GM21717 (cell line): Measurements from ENCODE around the gene ITGA5.

Experiments
- ATAC-seq: cut with Tn5 transposase; IDR thresholded peaks from one replicate; pipeline ENCODE4 v1.9.1; 2021; ENCODE audit warnings: mild to moderate bottlenecking, moderate library complexity; ENCODE audit not compliant: unreplicated experiment

Gene ITGA5

GRCh38 chr12:54390176-54390667 lies 28.8 kb downstream of the ITGA5 start:
- no peak for ATAC-seq

GRCh38 chr12:54389607-54390175 lies 29.4 kb downstream of the ITGA5 start:
- ATAC-seq = no peak

GRCh38 chr12:54389134-54389508 lies 29.9 kb downstream of the ITGA5 start:
- ATAC-seq = no peak

GRCh38 chr12:54388237-54389133 lies 30.6 kb downstream of the ITGA5 start:
- no peak for ATAC-seq

GRCh38 chr12:54387114-54387467 lies 32.0 kb downstream of the ITGA5 start:
- ATAC-seq = no peak

GRCh38 chr12:54386403-54387113 lies 32.5 kb downstream of the ITGA5 start:
- no peak for ATAC-seq

- ATAC-seq = no peak
Observed at GRCh38 chr12:54385251-54385914, 33.7 kb downstream of the ITGA5 start.

- no peak for ATAC-seq
Observed at GRCh38 chr12:54384591-54385041, 34.5 kb downstream of the ITGA5 start, which contains the start of gene ZNF385A. Gene ZNF385A (minus strand): TSS chr12:54384733. CDS start chr12:54384514, 219 bp downstream.

GRCh38 chr12:54383041-54383609 lies 35.9 kb downstream of the ITGA5 start:
- no peak for ATAC-seq

GRCh38 chr12:54381136-54381535 lies 37.9 kb downstream of the ITGA5 start:
- no peak for ATAC-seq

- peak; percentile 68 for ATAC-seq
Observed at GRCh38 chr12:54379398-54380201, 39.5 kb downstream of the ITGA5 start.

GRCh38 chr12:54378796-54379397 lies 40.2 kb downstream of the ITGA5 start:
- no peak for ATAC-seq

- no peak for ATAC-seq
Observed at GRCh38 chr12:54377797-54378515, 41.1 kb downstream of the ITGA5 start.

GRCh38 chr12:54377007-54377406 lies 42.1 kb downstream of the ITGA5 start:
- ATAC-seq = no peak

GRCh38 chr12:54376596-54376995 lies 42.5 kb downstream of the ITGA5 start:
- no peak for ATAC-seq

GRCh38 chr12:54375259-54375579 lies 43.8 kb downstream of the ITGA5 start:
- no peak for ATAC-seq

GRCh38 chr12:54374562-54375258 lies 44.4 kb downstream of the ITGA5 start:
- no peak for ATAC-seq
